Ovary (tissue), 3 donors: ENCODE measurements around the gene MYBPC3.

ENCODE experiments used
- POLR2A ChIP-seq: fragments of 450-650 bp; IDR thresholded peaks from one replicate; pipeline ENCODE4 v1.6.1; 2017; ENCODE audit warnings: antibody characterized with exemption, mild to moderate bottlenecking, moderate library complexity
- TF ChIP-seq, protein P1 (sequence below), 3 donors: fragments of 450-650 bp in 2 of 3; fragments of 200-600 bp in 1 of 3; IDR thresholded peaks; one replicate each; pipeline versions ENCODE4 v1.5.1 to v1.8.0; 2016 to 2022; ENCODE audit warnings: antibody characterized with exemption in 3 of 3, mild to moderate bottlenecking in 1 of 3
- donor health status: DM: no; HTN: no; CAD: no.

DNA sequence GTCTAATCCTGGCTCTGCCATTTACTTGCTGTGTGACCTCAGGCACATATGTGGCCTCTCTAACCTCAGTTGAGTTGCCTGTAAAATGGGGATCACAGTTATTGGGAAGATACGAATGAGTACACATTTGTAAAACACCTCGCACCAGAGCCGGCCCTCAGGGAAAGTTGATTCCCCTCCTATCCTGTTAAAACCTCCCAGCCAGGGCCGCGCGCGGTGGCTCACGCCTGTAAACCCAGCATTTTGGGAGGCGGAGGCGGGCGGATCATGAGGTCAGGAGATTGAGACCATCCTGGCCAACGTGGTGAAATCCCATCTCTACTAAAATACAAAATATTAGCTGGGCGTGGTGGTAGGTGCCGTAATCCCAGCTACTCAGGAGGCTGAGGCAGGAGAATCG lies 7.8 kb upstream of the MYBPC3 start:
- TF ChIP-seq, protein P1, sequence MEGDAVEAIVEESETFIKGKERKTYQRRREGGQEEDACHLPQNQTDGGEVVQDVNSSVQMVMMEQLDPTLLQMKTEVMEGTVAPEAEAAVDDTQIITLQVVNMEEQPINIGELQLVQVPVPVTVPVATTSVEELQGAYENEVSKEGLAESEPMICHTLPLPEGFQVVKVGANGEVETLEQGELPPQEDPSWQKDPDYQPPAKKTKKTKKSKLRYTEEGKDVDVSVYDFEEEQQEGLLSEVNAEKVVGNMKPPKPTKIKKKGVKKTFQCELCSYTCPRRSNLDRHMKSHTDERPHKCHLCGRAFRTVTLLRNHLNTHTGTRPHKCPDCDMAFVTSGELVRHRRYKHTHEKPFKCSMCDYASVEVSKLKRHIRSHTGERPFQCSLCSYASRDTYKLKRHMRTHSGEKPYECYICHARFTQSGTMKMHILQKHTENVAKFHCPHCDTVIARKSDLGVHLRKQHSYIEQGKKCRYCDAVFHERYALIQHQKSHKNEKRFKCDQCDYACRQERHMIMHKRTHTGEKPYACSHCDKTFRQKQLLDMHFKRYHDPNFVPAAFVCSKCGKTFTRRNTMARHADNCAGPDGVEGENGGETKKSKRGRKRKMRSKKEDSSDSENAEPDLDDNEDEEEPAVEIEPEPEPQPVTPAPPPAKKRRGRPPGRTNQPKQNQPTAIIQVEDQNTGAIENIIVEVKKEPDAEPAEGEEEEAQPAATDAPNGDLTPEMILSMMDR (IDR thresholded peaks at IDR 0.05) = no peak
- no peak for TF ChIP-seq POLR2A
